Activated gamma-delta T cell (primary cell): ENCODE results near the gene FAM98C.

Experiments used
- DNase-seq: peaks from one replicate; lab custom pipeline; 2025; lab: John Stamatoyannopoulos, UW

FAM98C gene

GRCh38 chr19:38453596-38453995 lies 50.7 kb downstream of the FAM98C start:
- DNase-seq = no peak

GRCh38 chr19:38455031-38455430 lies 52.1 kb downstream of the FAM98C start:
- DNase-seq = no peak

GRCh38 chr19:38457202-38457601 lies 54.3 kb downstream of the FAM98C start:
- no peak for DNase-seq

- no peak for DNase-seq
Measured at GRCh38 chr19:38457690-38458405, 55.0 kb downstream of the FAM98C start.
